ENCODE results near the gene SLC39A7. TPM values are rescaled to one million over a fixed set of nuclear protein-coding genes. Genes with fewer than 3 reads are reported as not detected.

SLC39A7 gene
- total and polyA plus RNA-seq, 4 donors: 8.9 to 112 (median 71.1) TPM

DNA sequence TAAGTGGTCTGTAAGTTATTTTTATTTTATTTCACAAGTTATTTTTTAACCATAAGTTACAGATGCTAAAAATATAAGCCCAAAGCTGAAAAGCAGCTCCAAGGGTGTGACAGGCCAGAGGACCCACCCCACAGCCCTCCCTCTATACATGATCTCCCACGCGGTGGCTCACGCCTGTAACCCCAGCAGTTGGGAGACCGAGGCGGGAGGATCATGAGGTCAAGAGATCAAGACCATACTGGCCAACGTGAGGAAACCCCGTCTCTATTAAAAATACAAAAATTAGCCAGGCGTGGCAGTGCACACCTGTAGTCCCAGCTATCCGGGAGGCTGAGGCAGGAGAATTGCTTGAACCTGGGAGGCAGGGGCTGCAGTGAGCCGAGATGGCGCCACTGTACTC is 40.6 kb upstream of the SLC39A7 start:
- no peak overlapping the region for H3K9ac ChIP-seq (ENCODE audit: low read depth in 1 of 2, low read length in 2 of 2)
- H3K4me3 ChIP-seq (ENCODE audit: low read depth in 1 of 3, low read length in 3 of 3): no peak overlapping the region
- no peak overlapping the region for H3K27ac ChIP-seq (ENCODE audit: low read depth in 1 of 2, low read length in 2 of 2)
- WGBS: 90% methylated on average over 11 of the region's 11 CpGs
- DNase-seq (ENCODE audit: low spot score): no peak
- no peaks in the 10 kb centered on the region for H3K36me3 ChIP-seq (ENCODE audit: control insufficient read depth in 4 of 4, insufficient read depth in 3 of 4, low read depth in 1 of 4, low read length in 3 of 4)
- no peaks in the 10 kb centered on the region for H3K9me3 ChIP-seq (ENCODE audit: control insufficient read depth in 4 of 4, low read length in 3 of 4)
- TF ChIP-seq HNF4G (IDR thresholded peaks at IDR 0.05) (no peak), RXRA (IDR thresholded peaks at IDR 0.05) (no peak), SP1 (IDR thresholded peaks at IDR 0.05) (no peak), RAD21 (IDR thresholded peaks at IDR 0.05) (no peak)
- TF ChIP-seq, protein P1, sequence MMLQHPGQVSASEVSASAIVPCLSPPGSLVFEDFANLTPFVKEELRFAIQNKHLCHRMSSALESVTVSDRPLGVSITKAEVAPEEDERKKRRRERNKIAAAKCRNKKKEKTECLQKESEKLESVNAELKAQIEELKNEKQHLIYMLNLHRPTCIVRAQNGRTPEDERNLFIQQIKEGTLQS (IDR thresholded peaks at IDR 0.05): no peak
- TF ChIP-seq, protein P2, sequence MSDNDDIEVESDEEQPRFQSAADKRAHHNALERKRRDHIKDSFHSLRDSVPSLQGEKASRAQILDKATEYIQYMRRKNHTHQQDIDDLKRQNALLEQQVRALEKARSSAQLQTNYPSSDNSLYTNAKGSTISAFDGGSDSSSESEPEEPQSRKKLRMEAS (IDR thresholded peaks at IDR 0.05): no peak
- no peaks in the 10 kb centered on the region for H3K27me3 ChIP-seq (ENCODE audit: control insufficient read depth in 4 of 4, insufficient read depth in 4 of 4, low read length in 3 of 4)
- H3K4me1 ChIP-seq (ENCODE audit: control insufficient read depth in 4 of 4, insufficient read depth in 4 of 4, low read length in 3 of 4): peaks cover 1 to 15% (median 9%) of the 10 kb centered on the region in 4 donors

DNA sequence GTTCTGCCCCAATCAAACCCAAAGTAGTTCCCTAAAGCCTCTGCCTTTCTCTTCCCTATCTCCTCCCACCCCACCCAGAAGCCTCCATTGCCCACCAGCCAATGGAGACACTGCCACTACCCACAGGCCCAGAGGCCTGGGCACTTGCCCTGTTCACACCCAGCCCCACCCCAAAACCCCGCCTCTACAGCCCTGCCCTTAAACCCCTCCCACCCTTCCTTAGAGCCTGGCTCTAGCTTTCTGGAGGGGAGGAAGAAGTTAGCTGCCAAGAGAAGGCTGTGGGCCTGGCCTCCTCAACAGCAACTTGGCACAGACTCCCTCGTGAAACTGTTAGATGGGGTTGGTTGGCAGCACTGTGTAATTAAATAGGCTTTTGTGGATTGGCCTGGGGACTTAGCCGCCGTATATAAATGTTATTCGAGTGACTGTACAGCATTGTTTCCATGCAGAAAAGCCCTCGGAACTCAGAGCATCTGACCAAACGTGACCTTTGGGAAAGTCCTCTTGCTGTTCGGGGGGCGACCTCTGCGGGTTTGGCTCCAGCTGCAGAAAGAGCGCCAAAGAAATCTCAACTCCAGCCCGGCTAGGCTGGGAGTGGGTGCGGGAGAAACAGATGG is 39.8 kb upstream of the SLC39A7 start:
- H3K27ac ChIP-seq (ENCODE audit: low read depth in 1 of 2, low read length in 2 of 2): no peak overlapping the region
- no peak overlapping the region for H3K4me3 ChIP-seq (ENCODE audit: low read depth in 1 of 3, low read length in 3 of 3)
- no peaks in the 10 kb centered on the region for H3K36me3 ChIP-seq (ENCODE audit: control insufficient read depth in 4 of 4, insufficient read depth in 3 of 4, low read depth in 1 of 4, low read length in 3 of 4)
- TF ChIP-seq YY1 (IDR thresholded peaks at IDR 0.05): no peak
- TF ChIP-seq, protein P3, sequence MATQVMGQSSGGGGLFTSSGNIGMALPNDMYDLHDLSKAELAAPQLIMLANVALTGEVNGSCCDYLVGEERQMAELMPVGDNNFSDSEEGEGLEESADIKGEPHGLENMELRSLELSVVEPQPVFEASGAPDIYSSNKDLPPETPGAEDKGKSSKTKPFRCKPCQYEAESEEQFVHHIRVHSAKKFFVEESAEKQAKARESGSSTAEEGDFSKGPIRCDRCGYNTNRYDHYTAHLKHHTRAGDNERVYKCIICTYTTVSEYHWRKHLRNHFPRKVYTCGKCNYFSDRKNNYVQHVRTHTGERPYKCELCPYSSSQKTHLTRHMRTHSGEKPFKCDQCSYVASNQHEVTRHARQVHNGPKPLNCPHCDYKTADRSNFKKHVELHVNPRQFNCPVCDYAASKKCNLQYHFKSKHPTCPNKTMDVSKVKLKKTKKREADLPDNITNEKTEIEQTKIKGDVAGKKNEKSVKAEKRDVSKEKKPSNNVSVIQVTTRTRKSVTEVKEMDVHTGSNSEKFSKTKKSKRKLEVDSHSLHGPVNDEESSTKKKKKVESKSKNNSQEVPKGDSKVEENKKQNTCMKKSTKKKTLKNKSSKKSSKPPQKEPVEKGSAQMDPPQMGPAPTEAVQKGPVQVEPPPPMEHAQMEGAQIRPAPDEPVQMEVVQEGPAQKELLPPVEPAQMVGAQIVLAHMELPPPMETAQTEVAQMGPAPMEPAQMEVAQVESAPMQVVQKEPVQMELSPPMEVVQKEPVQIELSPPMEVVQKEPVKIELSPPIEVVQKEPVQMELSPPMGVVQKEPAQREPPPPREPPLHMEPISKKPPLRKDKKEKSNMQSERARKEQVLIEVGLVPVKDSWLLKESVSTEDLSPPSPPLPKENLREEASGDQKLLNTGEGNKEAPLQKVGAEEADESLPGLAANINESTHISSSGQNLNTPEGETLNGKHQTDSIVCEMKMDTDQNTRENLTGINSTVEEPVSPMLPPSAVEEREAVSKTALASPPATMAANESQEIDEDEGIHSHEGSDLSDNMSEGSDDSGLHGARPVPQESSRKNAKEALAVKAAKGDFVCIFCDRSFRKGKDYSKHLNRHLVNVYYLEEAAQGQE (IDR thresholded peaks at IDR 0.05): peak; percentile 7
- TF ChIP-seq RXRA (IDR thresholded peaks at IDR 0.05): no peak
- TF ChIP-seq, protein P2 (IDR thresholded peaks at IDR 0.05): no peak
- peak; percentile 41 for DNase-seq (ENCODE audit: low spot score)
- WGBS: 47% methylated on average over 13 of the region's 13 CpGs
- H3K27me3 ChIP-seq (ENCODE audit: control insufficient read depth in 4 of 4, insufficient read depth in 4 of 4, low read length in 3 of 4): no peaks in the 10 kb centered on the region
- H3K4me1 ChIP-seq (ENCODE audit: control insufficient read depth in 4 of 4, insufficient read depth in 4 of 4, low read length in 3 of 4): peaks cover 1 to 15% (median 9%) of the 10 kb centered on the region in 4 donors
- H3K9ac ChIP-seq (ENCODE audit: low read depth in 1 of 2, low read length in 2 of 2): no peak overlapping the region
- H3K9me3 ChIP-seq (ENCODE audit: control insufficient read depth in 4 of 4, low read length in 3 of 4): no peaks in the 10 kb centered on the region

DNA sequence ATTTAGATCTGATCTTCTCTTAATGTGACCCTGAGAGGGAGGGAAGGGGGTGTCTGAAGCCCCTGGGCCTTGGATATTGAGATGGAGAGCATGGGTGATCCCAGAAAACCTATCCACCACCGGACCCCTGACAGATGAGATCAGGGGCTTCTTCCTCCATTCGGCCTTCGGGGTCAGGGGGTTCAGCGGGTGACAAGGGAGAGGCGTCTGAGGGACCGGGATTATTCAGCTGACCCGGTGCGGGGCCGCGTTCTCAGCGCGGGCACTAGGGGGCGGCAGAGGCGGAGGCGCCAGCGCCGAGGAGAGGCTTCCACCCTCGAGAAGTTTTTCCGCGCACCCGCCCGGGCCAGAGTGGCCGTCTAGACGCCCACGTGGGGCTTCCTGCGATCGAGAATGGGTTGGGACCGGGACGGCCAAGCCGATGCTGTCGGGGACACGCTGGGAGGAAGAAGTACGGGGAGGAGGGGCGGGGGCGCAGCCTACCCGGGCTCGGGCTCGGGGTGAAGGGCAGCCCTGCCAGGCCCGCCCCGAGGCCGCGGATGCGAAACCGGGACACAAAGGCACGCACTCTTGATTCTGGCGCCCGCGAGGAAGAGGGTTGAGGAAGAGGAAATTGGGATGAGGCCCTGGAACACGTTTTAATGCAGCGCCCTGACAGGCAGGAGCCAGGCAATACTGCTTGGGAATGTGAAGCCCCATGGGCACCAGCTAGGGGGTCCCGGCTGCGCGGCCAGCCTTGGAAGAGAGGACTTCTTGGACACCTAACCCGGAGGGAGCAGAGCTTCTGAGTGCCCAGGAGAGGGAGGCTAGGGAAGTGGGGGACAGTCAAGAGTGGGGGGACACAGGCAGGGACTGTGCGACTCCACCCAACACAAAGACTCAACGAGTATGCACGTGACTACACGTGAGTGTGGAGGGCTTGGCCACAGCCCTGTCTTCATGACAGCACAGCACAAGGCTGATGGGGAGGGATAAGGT is 39.0 kb upstream of the SLC39A7 start:
- peak; percentile 82 for DNase-seq (ENCODE audit: low spot score)
- H3K27me3 ChIP-seq (ENCODE audit: control insufficient read depth in 4 of 4, insufficient read depth in 4 of 4, low read length in 3 of 4): no peaks in the 10 kb centered on the region
- peak overlapping the region; percentile 46 to 56 (median 55) for H3K4me3 ChIP-seq (ENCODE audit: low read depth in 1 of 3, low read length in 3 of 3)
- H3K4me1 ChIP-seq (ENCODE audit: control insufficient read depth in 4 of 4, insufficient read depth in 4 of 4, low read length in 3 of 4): peaks cover 1 to 15% (median 9%) of the 10 kb centered on the region in 4 donors
- TF ChIP-seq FOXA1 (IDR thresholded peaks at IDR 0.05) (no peak), HNF4A (conservative IDR thresholded peaks at IDR 0.05) (no peak), RAD21 (IDR thresholded peaks at IDR 0.05) (peak; percentile 80 to 86), SP1 (IDR thresholded peaks at IDR 0.05) (no peak), YY1 (IDR thresholded peaks at IDR 0.05) (no peak), HNF4G (IDR thresholded peaks at IDR 0.05) (no peak), RXRA (IDR thresholded peaks at IDR 0.05) (peak in 1 of 2 donors; percentile 33)
- TF ChIP-seq, protein P4, sequence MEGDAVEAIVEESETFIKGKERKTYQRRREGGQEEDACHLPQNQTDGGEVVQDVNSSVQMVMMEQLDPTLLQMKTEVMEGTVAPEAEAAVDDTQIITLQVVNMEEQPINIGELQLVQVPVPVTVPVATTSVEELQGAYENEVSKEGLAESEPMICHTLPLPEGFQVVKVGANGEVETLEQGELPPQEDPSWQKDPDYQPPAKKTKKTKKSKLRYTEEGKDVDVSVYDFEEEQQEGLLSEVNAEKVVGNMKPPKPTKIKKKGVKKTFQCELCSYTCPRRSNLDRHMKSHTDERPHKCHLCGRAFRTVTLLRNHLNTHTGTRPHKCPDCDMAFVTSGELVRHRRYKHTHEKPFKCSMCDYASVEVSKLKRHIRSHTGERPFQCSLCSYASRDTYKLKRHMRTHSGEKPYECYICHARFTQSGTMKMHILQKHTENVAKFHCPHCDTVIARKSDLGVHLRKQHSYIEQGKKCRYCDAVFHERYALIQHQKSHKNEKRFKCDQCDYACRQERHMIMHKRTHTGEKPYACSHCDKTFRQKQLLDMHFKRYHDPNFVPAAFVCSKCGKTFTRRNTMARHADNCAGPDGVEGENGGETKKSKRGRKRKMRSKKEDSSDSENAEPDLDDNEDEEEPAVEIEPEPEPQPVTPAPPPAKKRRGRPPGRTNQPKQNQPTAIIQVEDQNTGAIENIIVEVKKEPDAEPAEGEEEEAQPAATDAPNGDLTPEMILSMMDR (IDR thresholded peaks at IDR 0.05; ENCODE audit: low read depth, low read length, missing input control): peak; percentile 86
- TF ChIP-seq, protein P3 (IDR thresholded peaks at IDR 0.05): peak; percentile 4
- WGBS: 7% methylated on average over 58 of the region's 58 CpGs
- H3K9me3 ChIP-seq (ENCODE audit: control insufficient read depth in 4 of 4, low read length in 3 of 4): no peaks in the 10 kb centered on the region
- no peaks in the 10 kb centered on the region for H3K36me3 ChIP-seq (ENCODE audit: control insufficient read depth in 4 of 4, insufficient read depth in 3 of 4, low read depth in 1 of 4, low read length in 3 of 4)
- peak overlapping the region; percentile 21 to 47 for H3K27ac ChIP-seq (ENCODE audit: low read depth in 1 of 2, low read length in 2 of 2)
- H3K9ac ChIP-seq (ENCODE audit: low read depth in 1 of 2, low read length in 2 of 2): no peak overlapping the region

Measured in liver (tissue), 9 donors.